NCI-H2227 (cell line): ENCODE measurements around the gene DNAJB9.

Experiments
- DNase-seq: peaks from one replicate; lab custom pipeline; 2025; ENCODE audit not compliant: unreplicated experiment; lab: John Stamatoyannopoulos, UW

The DNAJB9 gene

DNA sequence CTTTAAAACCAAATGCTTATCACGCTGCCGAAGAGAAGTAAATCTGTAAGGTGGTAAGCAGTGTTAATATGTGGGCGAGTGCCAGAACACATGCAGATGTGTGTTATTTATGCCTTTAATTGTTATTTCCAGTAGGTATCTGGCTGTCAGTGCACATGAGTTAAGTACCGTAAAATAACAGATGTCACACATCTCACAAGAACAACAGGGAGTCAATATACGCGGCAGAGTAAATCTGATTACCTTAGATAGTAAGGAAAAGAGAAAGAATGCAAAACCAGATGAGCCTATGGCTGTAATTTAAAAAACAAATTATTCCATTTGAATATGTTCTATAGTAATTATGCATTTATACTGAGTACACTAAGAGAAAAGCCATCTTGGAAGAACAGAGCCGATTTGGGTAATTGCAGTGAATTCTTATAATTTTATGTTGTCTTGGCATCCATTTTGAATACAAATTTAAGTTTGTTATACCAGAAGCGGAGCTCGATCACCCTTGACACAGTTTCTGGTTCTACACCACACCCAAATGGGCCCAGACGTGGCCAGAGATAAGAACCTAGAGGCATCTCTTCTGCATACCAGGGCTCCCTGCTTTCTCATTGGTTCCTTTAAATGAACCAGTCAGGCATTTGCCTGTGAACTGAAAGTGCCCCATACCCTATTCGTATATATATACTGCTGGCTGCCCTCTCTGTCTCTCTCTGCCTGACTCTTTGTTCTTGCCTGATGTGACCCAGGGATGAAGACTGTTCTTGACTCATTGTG lies 34.8 kb downstream of the DNAJB9 start:
- DNase-seq, result no peak

DNA sequence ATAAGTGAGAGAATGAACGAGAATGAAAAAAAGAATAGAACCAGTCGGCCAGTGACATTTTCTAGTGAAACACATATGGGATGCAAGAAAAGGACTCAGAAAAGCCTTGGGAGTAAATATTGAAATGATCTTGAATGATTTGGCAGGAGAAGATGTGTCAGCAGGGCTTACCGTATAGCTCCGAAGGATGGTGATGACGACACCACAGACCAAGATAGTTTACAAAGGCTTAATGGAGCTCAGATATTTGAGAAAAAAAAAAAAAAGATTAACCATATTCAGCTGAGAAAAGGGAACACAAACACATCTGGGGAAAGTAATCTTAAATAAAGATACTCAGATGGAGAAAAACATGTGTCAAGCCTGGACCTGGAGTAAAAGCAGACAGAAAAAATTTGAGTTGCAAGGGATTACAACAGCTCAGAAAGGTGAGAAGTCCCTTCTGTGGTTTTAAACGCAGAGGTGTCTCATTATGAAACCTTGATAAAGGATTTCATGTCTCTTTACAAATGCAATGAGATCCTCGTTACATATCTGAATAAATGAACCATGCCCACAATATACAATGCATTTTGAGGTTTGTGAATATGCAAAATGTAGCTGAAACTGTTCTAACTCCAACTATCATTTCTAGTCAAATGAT lies 36.0 kb downstream of the DNAJB9 start:
- no peak for DNase-seq

GRCh38 chr7:108609643-108610042 lies 40.0 kb downstream of the DNAJB9 start:
- no peak for DNase-seq

DNA sequence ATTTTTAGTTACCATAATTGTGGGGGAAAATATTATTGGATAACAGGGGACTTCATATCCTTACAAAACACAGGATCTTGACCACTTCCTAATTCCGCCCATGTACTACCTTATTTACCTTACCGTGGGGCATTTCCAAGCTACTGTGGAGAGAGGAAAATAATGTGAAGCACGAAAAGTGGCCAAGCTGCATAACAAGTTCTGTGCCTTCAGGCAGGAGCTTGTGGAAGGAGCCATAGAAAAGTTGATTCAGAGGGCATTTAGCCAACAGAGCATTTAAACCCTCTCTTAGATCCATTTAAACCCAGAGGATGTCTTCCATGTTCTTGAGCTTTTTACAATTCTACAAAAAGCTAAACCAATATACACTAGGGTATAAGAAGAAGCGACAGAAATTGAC lies 41.6 kb downstream of the DNAJB9 start:
- DNase-seq, result no peak

GRCh38 chr7:108613147-108613948 lies 43.7 kb downstream of the DNAJB9 start:
- peak; percentile 80 for DNase-seq

- no peak for DNase-seq
Measured at GRCh38 chr7:108613949-108614381, 44.3 kb downstream of the DNAJB9 start.

DNA sequence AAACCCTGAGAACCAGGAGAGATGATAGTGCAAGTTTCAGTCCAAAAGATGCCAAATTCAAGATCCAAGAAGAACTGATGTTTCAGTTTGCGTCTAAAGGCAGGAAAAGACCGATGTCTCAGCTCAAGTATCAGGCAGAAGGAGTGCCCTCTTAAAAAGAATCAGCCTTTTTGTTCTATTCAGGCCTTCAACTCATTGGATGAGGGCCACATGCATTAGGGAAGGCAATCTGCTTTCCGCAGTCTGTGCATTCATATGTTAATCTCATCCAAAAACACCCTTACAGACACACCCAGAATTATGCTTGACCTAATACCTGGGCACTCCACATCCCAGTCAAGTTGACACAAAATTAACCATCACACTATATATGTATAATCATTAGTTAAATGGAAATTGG lies 45.2 kb downstream of the DNAJB9 start:
- no peak for DNase-seq

- DNase-seq, result no peak
Measured at GRCh38 chr7:108618056-108618455, 48.4 kb downstream of the DNAJB9 start.

GRCh38 chr7:108623220-108623619 lies 53.5 kb downstream of the DNAJB9 start:
- DNase-seq, result no peak
